GM18508 (cell line): ENCODE measurements around the gene ABCA4.
"Not testable (repeated sequence)": the region's sequence is repeated elsewhere in the genome, so short reads cannot be mapped to it uniquely, and the experiment has no call there.

ENCODE experiments used
- ATAC-seq: cut with Tn5 transposase; IDR thresholded peaks from one replicate; pipeline ENCODE4 v1.9.1; 2021; ENCODE audit warnings: moderate number of reproducible peaks; ENCODE audit not compliant: insufficient read depth, unreplicated experiment

The ABCA4 gene

GRCh38 chr1:94013367-94013878 lies 107.5 kb downstream of the ABCA4 start:
- no peak for ATAC-seq

DNA sequence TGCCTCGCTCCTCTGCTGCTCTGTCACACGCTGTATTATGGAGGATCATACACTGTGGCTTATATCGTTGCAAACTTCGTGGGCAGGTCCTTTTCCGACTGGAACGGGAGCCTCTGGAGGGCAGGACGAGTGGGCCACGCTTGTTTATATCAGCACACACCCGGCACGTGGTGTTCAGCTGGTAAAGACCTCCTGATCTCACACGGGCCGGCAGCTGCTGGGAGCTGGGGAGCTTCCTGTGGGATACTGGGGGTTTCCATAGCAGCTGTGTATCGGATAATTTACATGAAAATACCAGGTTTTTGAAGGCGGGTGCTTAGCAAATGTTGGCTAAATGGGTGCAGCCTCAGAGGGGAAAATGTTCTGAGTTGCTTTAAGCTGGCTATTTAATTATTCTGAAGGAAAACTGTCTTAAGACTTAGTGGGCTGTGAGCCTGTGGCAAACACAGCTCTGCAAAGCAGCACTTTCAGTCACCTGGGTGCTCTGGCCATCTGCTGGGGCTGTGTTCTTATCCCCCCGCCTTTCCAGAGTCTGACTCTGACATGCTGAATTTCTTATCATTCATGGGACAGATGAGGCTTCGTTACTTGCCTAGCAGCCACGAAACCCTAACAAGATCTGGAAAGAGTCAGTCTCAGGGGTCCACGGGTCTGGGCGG lies 108.1 kb downstream of the ABCA4 start:
- no peak for ATAC-seq

DNA sequence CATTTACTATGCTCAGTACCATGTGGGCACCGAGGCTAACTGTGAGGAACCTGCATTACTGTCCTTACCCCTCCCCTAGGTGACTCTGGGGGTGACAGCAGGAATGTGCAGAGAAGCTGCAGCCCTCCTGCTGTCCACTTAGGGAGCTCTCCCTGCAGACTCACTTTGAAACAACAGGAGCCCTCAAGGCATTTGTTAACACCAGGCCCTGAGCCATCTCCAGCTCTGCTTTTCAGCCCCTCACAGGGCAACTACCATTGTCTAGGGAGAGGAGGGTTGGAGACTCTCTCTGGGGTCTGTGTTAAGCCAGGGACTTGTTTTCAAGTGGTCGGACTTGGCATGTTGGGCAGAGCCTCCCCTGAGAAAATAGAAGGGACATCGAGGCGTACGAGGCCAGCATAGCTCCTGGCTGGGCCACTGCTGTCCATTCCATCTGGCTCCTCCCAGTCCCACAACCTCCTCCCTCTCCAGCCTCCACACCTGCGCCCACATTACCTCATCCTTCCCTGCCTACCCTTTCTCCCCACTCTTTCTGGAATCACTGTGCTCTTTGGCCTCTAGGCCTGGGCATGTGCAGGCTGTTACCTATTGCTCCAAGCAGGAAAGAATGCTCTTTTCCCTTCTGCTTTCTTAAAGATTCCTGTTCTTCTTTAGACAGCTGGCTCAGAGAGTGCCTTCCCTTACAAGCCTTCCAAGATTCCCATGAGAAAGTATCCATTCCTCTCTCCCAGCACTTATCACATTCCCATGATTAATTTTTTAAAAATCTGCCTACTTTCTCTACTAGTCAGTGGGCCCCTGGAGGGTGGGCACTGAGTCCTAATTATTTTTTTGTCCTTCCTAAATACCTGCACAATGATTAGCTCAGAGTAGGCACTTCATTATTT lies 109.0 kb downstream of the ABCA4 start:
- no peak for ATAC-seq

GRCh38 chr1:94011129-94011528 lies 109.8 kb downstream of the ABCA4 start:
- no peak for ATAC-seq

GRCh38 chr1:94009304-94009703 lies 111.6 kb downstream of the ABCA4 start:
- no peak for ATAC-seq

GRCh38 chr1:94006604-94007003 lies 114.3 kb downstream of the ABCA4 start:
- ATAC-seq, result no peak

GRCh38 chr1:94004924-94005323 lies 116.0 kb downstream of the ABCA4 start:
- no peak for ATAC-seq

GRCh38 chr1:94002046-94002787 lies 118.7 kb downstream of the ABCA4 start:
- no peak for ATAC-seq

GRCh38 chr1:94001397-94002045 lies 119.4 kb downstream of the ABCA4 start:
- no peak for ATAC-seq

DNA sequence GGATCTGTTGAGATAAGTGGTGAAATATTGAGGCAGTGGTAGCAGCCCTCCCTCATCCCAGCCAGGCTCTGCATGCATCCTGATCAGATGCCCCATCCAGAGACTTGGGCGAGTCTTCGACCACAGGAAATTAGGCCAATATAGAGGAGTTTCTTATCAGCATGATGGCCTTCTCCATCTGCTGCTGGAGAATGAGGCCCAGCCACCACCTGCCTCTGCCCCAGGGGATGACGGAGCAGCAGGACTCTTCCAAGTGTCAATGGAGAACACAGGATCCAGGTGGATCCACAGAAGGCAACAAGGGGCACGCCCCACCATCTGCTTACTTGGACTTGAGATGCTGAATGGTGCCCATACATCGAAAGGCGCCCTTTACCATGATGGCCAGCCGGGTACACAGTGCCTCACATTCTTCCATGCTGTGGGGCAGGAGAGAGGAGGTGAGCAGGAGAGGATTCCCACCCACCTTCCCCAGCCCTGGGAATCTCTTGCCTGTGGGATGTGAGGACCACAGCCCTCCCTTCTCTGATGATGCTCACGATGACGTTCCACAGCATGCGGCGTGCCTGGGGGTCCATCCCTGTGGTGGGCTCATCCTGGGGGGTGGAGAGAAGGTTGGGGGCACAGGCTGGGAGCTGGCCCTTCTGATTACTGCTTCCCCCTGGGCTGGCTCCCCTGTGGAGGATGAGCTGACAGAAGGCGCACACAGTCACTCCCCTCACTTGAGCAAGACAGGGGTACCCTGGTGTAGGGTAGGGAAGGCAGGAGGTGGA lies 120.3 kb downstream of the ABCA4 start:
- no peak for ATAC-seq

GRCh38 chr1:93999840-94000415 lies 121.0 kb downstream of the ABCA4 start:
- no peak for ATAC-seq

- ATAC-seq, result not testable (repeated sequence)
Observed at GRCh38 chr1:93998532-93998931, 122.4 kb downstream of the ABCA4 start.

- no peak for ATAC-seq
Observed at GRCh38 chr1:93997756-93998155, 123.2 kb downstream of the ABCA4 start.

DNA sequence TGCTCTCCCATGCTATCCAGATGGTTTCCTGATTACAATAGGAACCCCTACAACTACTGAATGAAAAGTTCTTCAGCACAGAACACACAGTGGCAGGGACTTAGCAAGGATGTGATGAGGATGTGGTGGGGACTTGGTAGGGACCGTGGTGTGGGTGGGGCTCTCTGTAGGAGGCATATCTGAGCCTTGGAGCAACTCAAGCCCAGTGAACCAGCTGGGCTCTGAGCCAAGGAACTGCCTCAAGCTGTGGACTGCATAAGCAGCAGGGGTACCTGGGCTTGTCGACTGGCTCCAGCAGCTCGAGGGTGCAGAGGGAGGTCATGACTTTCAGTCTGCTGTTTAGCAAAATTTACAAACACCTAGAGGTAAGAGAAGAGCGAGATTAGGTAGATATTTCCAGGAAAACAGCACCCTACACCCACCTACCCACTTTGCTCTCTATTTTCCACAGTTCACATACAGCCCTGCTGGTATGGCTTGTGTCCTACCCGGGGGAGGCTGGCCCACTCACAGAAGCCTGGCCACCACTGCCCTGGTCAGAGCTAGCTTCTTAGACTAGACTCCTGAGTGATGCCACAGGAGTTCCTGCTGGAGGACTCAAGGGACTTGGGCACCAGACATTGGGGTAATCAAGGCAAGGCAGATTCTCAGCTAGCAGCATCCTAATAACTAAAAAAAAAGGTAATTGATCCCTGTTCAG lies 125.0 kb downstream of the ABCA4 start:
- no peak for ATAC-seq

- no peak for ATAC-seq
Observed at GRCh38 chr1:93993731-93994130, 127.2 kb downstream of the ABCA4 start.

DNA sequence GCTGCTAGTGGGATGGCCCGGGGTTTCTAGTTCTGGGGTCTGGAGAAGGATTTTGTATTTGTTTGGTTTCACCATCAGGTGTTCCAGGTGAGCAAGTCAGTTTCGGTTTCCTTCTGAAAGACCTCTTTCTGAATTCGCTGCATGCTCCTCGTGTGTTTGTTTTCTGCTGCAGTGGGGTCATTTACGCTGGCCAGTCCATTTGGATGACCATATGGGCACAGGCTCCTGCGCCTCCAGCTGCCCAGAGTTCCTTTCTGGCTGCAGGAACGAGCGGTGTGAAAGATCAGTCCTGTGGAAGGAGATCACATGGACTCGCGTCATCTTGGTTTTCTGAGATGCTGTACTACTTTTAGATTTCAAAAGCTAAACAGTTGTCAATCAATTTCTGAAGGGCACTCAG lies 128.0 kb downstream of the ABCA4 start:
- ATAC-seq, result no peak

DNA sequence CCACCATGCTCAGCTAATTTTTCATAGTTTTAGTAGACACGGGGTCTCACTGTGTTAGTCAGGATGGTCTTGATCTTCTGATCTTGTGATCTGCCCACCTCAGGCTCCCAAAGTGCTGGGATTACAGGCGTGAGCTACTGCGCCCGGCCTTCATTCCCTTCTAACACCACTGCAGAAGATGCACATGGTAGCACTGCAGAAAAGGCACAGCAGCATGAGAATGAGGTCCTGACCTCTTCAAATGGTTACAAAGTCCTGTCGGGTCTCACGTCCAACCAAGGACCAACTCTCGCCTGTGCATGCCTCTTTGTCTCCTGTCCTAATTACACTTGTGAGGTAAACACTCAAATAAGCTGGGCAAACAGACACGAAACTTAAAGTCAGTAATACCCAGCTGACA lies 128.8 kb downstream of the ABCA4 start:
- ATAC-seq, result no peak

- no peak for ATAC-seq
Observed at GRCh38 chr1:93991271-93991670, 129.7 kb downstream of the ABCA4 start.

DNA sequence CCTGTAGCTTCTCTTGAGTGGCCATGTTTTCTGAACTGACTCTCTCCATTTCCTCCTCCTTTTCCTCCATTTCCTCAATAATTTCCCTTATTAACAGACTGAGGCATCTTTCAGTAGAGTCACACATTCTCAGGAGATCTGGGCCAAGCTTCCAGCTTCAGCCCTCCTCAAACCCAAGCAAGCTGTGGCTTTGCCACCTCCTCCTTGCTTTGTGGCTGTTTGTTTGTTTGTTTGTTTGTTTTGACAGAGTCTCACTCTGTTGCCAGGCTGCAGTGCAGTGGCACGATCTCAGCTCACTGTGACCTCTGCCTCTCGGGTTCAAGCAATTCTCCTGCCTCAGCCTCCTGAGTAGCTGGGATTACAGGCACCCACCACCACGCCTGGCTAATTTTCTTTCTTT lies 130.5 kb downstream of the ABCA4 start:
- ATAC-seq, result not testable (repeated sequence)
